SK-N-SH treated with all-trans-retinoic acid at 6 μM for 48 hours (cell line): ENCODE measurements around the gene PCDHGA3.
"Not testable (repeated sequence)": the region's sequence is repeated elsewhere in the genome, so short reads cannot be mapped to it uniquely, and the experiment has no call there.

Source experiments
- ATAC-seq: fragments of 200-7000 bp; cut with Tn5 transposase; 3 replicates; pipeline ENCODE4 v1.9.1; 2020; ENCODE audit warnings: mild to moderate bottlenecking, moderate library complexity
- ARNTL ChIP-seq: fragments of 450-650 bp; formaldehyde crosslinking; IDR thresholded peaks from 2 replicates; pipeline ENCODE4 v1.5.0; 2020; ENCODE audit warnings: low read depth, mild to moderate bottlenecking, moderate library complexity, borderline replicate concordance
- BACH2 ChIP-seq: fragments of 250-450 bp; sonication (Bioruptor Pico); IDR thresholded peaks from 2 replicates; pipeline ENCODE4 v1.9.0; 2021; ENCODE audit warnings: mild to moderate bottlenecking, borderline replicate concordance
- CREB5 ChIP-seq: fragments of 250-450 bp; sonication (Bioruptor Pico); IDR thresholded peaks from 2 replicates; pipeline ENCODE4 v1.5.1; 2020; ENCODE audit warnings: low read depth, mild to moderate bottlenecking, moderate library complexity
- CSRNP3 ChIP-seq: fragments of 250-450 bp; sonication (Bioruptor Pico); IDR thresholded peaks from 2 replicates; pipeline ENCODE4 v1.5.1; 2021; ENCODE audit warnings: mild to moderate bottlenecking, moderate library complexity
- GLIS3 ChIP-seq: fragments of 250-450 bp; sonication (Bioruptor Pico); IDR thresholded peaks from 2 replicates; pipeline ENCODE4 v1.5.0; 2020; ENCODE audit warnings: mild to moderate bottlenecking, moderate library complexity
- ISL1 ChIP-seq: fragments of 250-450 bp; sonication (Bioruptor Pico); IDR thresholded peaks from 2 replicates; pipeline ENCODE4 v2.1.2; 2022; ENCODE audit warnings: mild to moderate bottlenecking, moderate library complexity
- OSR1 ChIP-seq: fragments of 250-450 bp; sonication (Bioruptor Pico); IDR thresholded peaks from 2 replicates; pipeline ENCODE4 v1.8.0; 2022; ENCODE audit warnings: moderate library complexity, mild to moderate bottlenecking, inconsistent platforms
- PPARA ChIP-seq: fragments of 250-450 bp; sonication (Bioruptor Pico); IDR thresholded peaks from 2 replicates; pipeline ENCODE4 v1.5.0; 2020; ENCODE audit warnings: mild to moderate bottlenecking, borderline replicate concordance
- RARB ChIP-seq: fragments of 250-450 bp; sonication (Bioruptor Pico); IDR thresholded peaks from 2 replicates; pipeline ENCODE4 v1.8.0; 2021; ENCODE audit warnings: mild to moderate bottlenecking, moderate library complexity
- SNAI2 ChIP-seq: fragments of 250-450 bp; sonication (Bioruptor Pico); IDR thresholded peaks from 2 replicates; pipeline ENCODE4 v1.5.0; 2020; ENCODE audit warnings: mild to moderate bottlenecking, moderate library complexity
- TCF4 ChIP-seq: fragments of 250-450 bp; sonication (Bioruptor Pico); IDR thresholded peaks from 2 replicates; pipeline ENCODE4 v1.8.0; 2021; ENCODE audit warnings: mild to moderate bottlenecking, moderate library complexity, borderline replicate concordance
- TOX ChIP-seq: fragments of 250-450 bp; sonication (Bioruptor Pico); IDR thresholded peaks from 2 replicates; pipeline ENCODE4 v1.8.0; 2021; ENCODE audit warnings: mild to moderate bottlenecking, moderate library complexity, borderline replicate concordance
- TSHZ2 ChIP-seq: fragments of 250-450 bp; sonication (Bioruptor Pico); IDR thresholded peaks from 2 replicates; pipeline ENCODE4 v1.5.0; 2020; ENCODE audit warnings: mild to moderate bottlenecking, moderate library complexity
- ZC3H10 ChIP-seq: fragments of 250-450 bp; sonication (Bioruptor Pico); IDR thresholded peaks from 2 replicates; pipeline ENCODE4 v1.5.1; 2021; ENCODE audit warnings: mild to moderate bottlenecking, moderate library complexity
- ZFP3 ChIP-seq: fragments of 250-450 bp; sonication (Bioruptor Pico); IDR thresholded peaks from 2 replicates; pipeline ENCODE4 v1.5.0; 2020; ENCODE audit warnings: mild to moderate bottlenecking, moderate library complexity
- ZFP30 ChIP-seq: fragments of 450-650 bp; formaldehyde crosslinking; IDR thresholded peaks from 2 replicates; pipeline ENCODE4 v1.5.0; 2022; ENCODE audit warnings: mild to moderate bottlenecking, moderate library complexity
- ZNF565 ChIP-seq: fragments of 450-650 bp; formaldehyde crosslinking; conservative IDR thresholded peaks from 2 replicates; pipeline ENCODE4 v1.5.0; 2020; ENCODE audit warnings: low read depth, mild to moderate bottlenecking, moderate library complexity
- ZNF70 ChIP-seq: fragments of 450-650 bp; formaldehyde crosslinking; IDR thresholded peaks from 2 replicates; pipeline ENCODE4 v1.5.0; 2020; ENCODE audit warnings: mild to moderate bottlenecking, moderate library complexity
- TF ChIP-seq, protein P1 (sequence below): fragments of 250-450 bp; sonication (Bioruptor Pico); IDR thresholded peaks from 2 replicates; pipeline ENCODE4 v1.8.0; 2020; ENCODE audit warnings: mild to moderate bottlenecking, moderate library complexity, borderline replicate concordance
- TF ChIP-seq, protein P2 (sequence below): fragments of 250-450 bp; sonication (Bioruptor Pico); IDR thresholded peaks from 2 replicates; pipeline ENCODE4 v1.8.0; 2021; ENCODE audit warnings: low read depth, mild to moderate bottlenecking, moderate library complexity, borderline replicate concordance

The PCDHGA3 gene

DNA sequence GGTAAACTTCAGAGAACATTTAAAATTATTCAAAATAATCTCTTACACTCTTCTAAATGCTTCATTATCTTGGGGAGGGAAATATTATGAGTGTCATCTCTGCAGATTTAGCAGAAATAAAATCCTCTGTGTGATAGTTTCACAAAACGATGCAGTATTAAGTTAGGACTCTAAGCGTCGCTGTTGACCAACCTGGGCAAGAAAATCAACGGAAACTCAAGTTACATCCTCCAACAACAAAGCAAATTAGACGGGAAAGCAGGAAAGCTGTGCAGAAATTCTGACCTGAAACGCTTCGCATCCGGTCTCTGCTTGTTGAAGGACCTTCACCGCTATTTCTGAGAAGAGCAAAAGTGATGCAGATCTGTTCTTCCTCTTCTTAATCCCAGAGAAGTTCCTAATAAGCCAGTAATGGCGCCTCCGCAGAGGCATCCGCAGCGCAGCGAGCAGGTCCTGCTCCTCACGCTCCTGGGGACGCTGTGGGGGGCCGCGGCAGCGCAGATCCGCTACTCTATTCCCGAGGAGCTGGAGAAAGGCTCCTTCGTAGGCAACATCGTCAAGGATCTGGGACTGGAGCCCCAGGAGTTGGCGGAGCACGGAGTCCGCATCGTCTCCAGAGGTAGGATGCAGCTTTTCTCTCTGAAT is 30.2 kb downstream of the PCDHGA3 start, which contains the start of gene PCDHGA6:
TSS of gene PCDHGA6 (plus strand) at position 219 of the 645 bp plus-strand sequence. CDS start at position 412, 193 bp downstream.
- ATAC-seq = no peak
- TF ChIP-seq RARB (no peak), CSRNP3 (no peak), TOX (CRISPR knock-in tag) (no peak), ZFP3 (no peak), GLIS3 (CRISPR knock-in tag) (no peak), BACH2 (no peak), TSHZ2 (no peak), CREB5 (no peak), ZNF70 (CRISPR knock-in tag) (no peak), ZFP30 (CRISPR knock-in tag) (no peak), TCF4 (CRISPR knock-in tag) (no peak), ZNF565 (CRISPR knock-in tag) (no peak)
- TF ChIP-seq, protein P1, sequence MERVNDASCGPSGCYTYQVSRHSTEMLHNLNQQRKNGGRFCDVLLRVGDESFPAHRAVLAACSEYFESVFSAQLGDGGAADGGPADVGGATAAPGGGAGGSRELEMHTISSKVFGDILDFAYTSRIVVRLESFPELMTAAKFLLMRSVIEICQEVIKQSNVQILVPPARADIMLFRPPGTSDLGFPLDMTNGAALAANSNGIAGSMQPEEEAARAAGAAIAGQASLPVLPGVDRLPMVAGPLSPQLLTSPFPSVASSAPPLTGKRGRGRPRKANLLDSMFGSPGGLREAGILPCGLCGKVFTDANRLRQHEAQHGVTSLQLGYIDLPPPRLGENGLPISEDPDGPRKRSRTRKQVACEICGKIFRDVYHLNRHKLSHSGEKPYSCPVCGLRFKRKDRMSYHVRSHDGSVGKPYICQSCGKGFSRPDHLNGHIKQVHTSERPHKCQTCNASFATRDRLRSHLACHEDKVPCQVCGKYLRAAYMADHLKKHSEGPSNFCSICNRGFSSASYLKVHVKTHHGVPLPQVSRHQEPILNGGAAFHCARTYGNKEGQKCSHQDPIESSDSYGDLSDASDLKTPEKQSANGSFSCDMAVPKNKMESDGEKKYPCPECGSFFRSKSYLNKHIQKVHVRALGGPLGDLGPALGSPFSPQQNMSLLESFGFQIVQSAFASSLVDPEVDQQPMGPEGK (CRISPR knock-in tag) = no peak

DNA sequence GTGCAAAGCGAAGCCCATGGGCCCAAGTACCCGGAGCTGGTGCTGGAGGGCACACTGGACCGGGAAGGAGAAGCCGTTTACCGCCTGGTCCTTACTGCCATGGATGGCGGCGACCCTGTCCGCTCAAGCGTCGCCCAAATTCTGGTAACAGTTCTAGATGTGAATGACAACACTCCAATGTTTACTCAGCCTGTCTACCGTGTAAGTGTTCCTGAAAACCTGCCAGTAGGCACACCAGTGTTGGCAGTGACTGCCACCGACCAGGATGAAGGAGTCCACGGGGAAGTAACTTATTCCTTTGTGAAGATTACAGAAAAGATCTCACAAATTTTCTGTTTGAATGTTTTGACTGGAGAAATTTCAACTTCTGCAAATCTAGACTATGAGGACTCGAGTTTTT is 31.0 kb downstream of the PCDHGA3 start:
- TF ChIP-seq ISL1 = no peak
- no peak for TF ChIP-seq ARNTL (CRISPR knock-in tag)
- no peak for TF ChIP-seq ZFP3
- no peak for TF ChIP-seq TSHZ2
- no peak for TF ChIP-seq TOX (CRISPR knock-in tag)
- no peak for TF ChIP-seq SNAI2 (CRISPR knock-in tag)
- TF ChIP-seq ZC3H10 = no peak
- no peak for TF ChIP-seq PPARA (CRISPR knock-in tag)
- no peak for TF ChIP-seq OSR1 (CRISPR knock-in tag)
- no peak for TF ChIP-seq GLIS3 (CRISPR knock-in tag)
- TF ChIP-seq BACH2 = no peak
- no peak for TF ChIP-seq TCF4 (CRISPR knock-in tag)
- TF ChIP-seq, protein P2, sequence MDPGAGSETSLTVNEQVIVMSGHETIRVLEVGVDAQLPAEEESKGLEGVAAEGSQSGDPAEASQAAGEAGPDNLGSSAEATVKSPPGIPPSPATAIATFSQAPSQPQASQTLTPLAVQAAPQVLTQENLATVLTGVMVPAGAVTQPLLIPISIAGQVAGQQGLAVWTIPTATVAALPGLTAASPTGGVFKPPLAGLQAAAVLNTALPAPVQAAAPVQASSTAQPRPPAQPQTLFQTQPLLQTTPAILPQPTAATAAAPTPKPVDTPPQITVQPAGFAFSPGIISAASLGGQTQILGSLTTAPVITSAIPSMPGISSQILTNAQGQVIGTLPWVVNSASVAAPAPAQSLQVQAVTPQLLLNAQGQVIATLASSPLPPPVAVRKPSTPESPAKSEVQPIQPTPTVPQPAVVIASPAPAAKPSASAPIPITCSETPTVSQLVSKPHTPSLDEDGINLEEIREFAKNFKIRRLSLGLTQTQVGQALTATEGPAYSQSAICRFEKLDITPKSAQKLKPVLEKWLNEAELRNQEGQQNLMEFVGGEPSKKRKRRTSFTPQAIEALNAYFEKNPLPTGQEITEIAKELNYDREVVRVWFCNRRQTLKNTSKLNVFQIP = no peak
- ATAC-seq = no peak

- not testable (repeated sequence) for ATAC-seq
Measured at GRCh38 chr5:141375444-141376155, 32.0 kb downstream of the PCDHGA3 start.
